ENCODE measurements around the gene MRPL12.

MRPL12 gene

DNA sequence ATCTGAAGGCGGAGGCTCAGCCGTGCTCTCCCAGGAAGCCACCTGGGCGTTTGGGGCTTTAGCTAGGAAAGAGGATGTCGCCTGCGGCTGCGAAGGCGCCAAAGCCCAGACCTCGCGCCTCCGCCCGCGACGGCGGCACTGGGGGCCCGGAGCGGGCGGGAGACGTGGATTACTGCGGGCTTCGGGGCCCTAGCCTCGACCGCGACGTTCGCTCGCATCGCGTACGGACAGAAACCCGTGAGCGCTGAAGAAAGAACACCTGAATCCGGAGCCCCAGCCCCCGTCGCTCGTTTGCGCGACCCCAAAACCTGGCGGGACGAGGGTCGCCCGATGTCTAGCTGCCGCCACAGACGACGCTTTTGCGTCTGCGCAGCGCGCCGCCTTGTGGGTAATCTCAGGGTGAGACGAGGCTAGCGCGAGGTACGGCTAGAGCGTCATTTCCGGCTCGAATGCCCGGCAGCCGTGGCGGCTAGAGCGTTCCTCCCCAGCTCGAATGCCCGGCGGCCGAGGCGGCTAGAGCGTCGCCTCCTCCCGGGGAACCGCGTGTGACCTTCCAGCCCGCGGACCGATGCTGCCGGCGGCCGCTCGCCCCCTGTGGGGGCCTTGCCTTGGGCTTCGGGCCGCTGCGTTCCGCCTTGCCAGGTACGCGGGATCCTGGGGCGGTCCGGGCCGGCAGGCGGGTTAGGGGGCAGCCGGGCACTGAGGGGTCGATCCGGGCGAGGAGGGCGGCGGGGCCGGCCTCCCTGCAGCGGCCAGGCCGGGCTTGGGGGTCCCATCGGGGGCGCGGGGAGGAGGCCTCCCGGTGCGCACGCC, at the start of gene MRPL12:
TSS of gene MRPL12 (plus strand) at position 434 of the 813 bp plus-strand sequence. CDS start at position 569, 135 bp downstream.
- peaks cover 27% of the 10 kb centered on the region for H3K36me3 ChIP-seq (ENCODE audit: insufficient read depth, low read length)

DNA sequence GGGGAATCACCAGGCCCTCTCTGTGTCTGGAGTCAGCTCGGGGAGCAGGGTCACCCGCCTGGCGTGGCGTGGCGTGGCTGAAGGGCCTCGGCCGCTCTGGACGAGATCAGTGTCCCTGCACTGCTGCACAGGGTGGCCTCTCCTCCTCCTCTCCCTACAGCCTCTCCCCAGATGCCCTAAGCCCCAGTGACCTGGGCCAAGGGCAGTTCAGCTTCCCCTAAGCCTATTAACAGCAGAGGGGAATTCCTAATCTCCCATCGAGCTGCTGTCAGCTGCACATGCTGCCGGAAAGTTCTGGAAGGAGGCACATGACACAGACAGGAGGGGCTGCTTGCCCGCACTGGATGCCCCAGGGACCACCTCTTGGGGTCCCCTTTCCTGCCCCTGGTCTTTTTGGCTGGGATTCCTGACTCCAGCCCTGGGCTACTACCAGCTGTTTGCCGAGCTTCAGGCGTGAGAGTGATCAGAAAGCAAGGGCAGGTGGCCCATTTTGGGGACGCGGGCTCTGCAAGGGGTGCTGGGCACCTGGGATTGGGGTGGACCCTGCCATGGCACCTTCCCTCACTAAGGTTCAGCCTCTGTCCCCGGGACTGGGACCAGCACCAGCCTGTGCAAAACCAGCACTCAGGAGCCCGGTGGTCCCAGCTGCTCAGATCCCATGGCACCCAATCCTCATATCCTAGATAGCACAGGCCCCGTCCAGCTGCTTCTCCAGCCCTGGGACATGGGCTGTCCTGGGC, 47.6 kb upstream of the MRPL12 start:
- peaks cover 3 to 31% of the 10 kb centered on the region in 2 donors for H3K27me3 ChIP-seq (ENCODE audit: control insufficient read depth in 1 of 2, insufficient read depth in 2 of 2, low read length in 2 of 2)
- no peak overlapping the region for H3K9ac ChIP-seq (ENCODE audit: low read length)
- H3K4me1 ChIP-seq (ENCODE audit: insufficient read depth, low read length): no peaks in the 10 kb centered on the region
- H3K4me3 ChIP-seq (ENCODE audit: low read depth in 1 of 2, low read length in 2 of 2): no peak overlapping the region
- no peaks in the 10 kb centered on the region for H3K36me3 ChIP-seq (ENCODE audit: insufficient read depth, low read length)
- no peaks in the 10 kb centered on the region for H3K9me3 ChIP-seq (ENCODE audit: low read length)
- no peak overlapping the region for H3K27ac ChIP-seq (ENCODE audit: low read depth, low read length)

More for the DNA sequence above, at the start of gene MRPL12:
- peak within 1 kb of the TSS; percentile 89 for H3K27ac ChIP-seq (ENCODE audit: low read depth, low read length)
- H3K4me1 ChIP-seq (ENCODE audit: insufficient read depth, low read length): peaks cover 22% of the 10 kb centered on the region
- peak within 1 kb of the TSS; percentile 99 for H3K9ac ChIP-seq (ENCODE audit: low read length)
- H3K27me3 ChIP-seq (ENCODE audit: control insufficient read depth in 1 of 2, insufficient read depth in 2 of 2, low read length in 2 of 2): no peaks in the 10 kb centered on the region
- H3K4me3 ChIP-seq (ENCODE audit: low read depth in 1 of 2, low read length in 2 of 2): peak within 1 kb of the TSS; percentile 95 to 99
- no peaks in the 10 kb centered on the region for H3K9me3 ChIP-seq (ENCODE audit: low read length)

DNA sequence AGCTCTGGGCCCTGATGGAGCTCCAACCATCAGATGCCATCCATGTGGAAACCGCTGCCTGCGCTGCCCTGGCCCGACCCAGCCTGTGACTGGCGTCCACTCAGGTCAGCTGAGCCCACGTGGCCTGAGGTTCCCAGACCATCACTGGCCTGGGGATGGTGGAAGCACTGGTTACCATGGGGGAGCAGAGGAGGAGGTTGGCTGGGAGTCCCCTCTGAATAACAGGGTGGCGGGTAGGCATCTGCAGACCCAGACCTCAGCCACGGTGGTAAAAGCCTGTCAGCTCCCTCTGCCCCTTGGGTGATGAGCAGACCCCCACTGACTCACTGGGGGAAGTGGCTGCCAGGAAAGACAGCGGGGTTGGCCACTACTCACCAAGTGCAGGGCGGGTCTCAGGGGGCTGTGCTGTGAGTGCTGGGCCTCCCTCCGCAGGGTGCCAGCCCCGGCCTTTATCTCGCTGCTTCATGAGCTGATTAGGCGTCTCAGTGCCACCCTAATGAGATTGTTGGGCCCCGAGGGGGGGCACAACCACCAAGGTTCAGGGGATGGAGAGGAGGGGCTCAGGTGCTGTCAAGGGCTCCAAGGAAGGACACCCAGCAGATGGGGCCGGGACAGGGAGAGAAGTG, 46.9 kb upstream of the MRPL12 start, which contains the start of gene PDE6G:
TSS of gene PDE6G (minus strand) at position 425 of the 626 bp plus-strand sequence. CDS start 3,237 bp downstream, outside the sequence.
- Histone ChIP-seq H3K9ac (ENCODE audit: low read length) (no peak within 1 kb of the TSS), H3K4me1 (ENCODE audit: insufficient read depth, low read length) (no peaks in the 10 kb centered on the region), H3K4me3 (ENCODE audit: low read depth in 1 of 2, low read length in 2 of 2) (no peak within 1 kb of the TSS), H3K9me3 (ENCODE audit: low read length) (no peaks in the 10 kb centered on the region), H3K36me3 (ENCODE audit: insufficient read depth, low read length) (no peaks in the 10 kb centered on the region), H3K27ac (ENCODE audit: low read depth, low read length) (no peak within 1 kb of the TSS), H3K27me3 (ENCODE audit: control insufficient read depth in 1 of 2, insufficient read depth in 2 of 2, low read length in 2 of 2) (peaks cover 0 to 24% of the 10 kb centered on the region in 2 donors)

DNA sequence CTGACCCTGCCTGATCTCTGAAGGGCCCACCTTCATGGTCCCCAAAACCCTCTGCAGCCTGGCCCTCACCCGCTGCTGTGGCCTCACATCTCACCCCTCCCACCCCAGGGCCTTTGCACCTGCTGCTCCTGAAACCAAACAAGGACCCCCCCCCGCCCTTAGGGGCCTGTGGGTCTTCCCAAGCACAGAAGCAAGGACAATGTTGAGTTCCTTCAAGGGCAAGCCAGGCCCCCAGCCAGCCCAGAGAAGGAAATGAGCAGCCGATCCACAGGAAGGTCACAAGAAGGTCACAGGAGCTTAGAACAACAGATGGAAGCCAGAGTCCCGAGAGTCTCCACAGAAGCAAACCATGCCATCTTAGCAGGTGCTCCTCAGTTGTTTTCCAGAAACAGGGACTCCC, 46.3 kb upstream of the MRPL12 start:
- Histone ChIP-seq H3K4me3 (ENCODE audit: low read depth in 1 of 2, low read length in 2 of 2) (no peak overlapping the region), H3K36me3 (ENCODE audit: insufficient read depth, low read length) (no peaks in the 10 kb centered on the region), H3K9ac (ENCODE audit: low read length) (no peak overlapping the region), H3K27ac (ENCODE audit: low read depth, low read length) (no peak overlapping the region), H3K9me3 (ENCODE audit: low read length) (no peaks in the 10 kb centered on the region), H3K4me1 (ENCODE audit: insufficient read depth, low read length) (no peaks in the 10 kb centered on the region), H3K27me3 (ENCODE audit: control insufficient read depth in 1 of 2, insufficient read depth in 2 of 2, low read length in 2 of 2) (peaks cover 0 to 18% of the 10 kb centered on the region in 2 donors)

DNA sequence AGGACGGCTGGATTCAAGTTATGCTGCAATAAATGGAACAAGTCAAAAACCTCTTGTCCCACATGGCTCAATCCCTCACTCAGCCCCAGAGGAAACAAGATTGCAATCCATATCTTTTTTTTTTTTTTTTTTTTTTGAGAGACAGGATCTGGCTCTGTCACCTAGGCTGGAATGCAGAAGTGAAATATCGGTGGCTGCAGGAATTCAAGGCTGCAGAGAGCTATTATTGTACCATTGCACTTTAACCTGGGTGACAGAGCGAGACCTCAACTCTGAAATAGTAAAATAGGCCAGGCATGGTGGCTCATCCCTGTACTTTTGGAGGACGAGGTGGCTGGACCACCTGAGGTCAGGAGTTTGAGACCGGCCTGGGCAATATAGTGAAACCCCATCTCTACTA, 44.1 kb upstream of the MRPL12 start:
- Histone ChIP-seq H3K36me3 (ENCODE audit: insufficient read depth, low read length) (no peaks in the 10 kb centered on the region), H3K9me3 (ENCODE audit: low read length) (no peaks in the 10 kb centered on the region), H3K4me3 (ENCODE audit: low read depth in 1 of 2, low read length in 2 of 2) (no peak overlapping the region), H3K27ac (ENCODE audit: low read depth, low read length) (no peak overlapping the region), H3K9ac (ENCODE audit: low read length) (no peak overlapping the region), H3K4me1 (ENCODE audit: insufficient read depth, low read length) (no peaks in the 10 kb centered on the region), H3K27me3 (ENCODE audit: control insufficient read depth in 1 of 2, insufficient read depth in 2 of 2, low read length in 2 of 2) (peaks cover 0 to 6% of the 10 kb centered on the region in 2 donors)

DNA sequence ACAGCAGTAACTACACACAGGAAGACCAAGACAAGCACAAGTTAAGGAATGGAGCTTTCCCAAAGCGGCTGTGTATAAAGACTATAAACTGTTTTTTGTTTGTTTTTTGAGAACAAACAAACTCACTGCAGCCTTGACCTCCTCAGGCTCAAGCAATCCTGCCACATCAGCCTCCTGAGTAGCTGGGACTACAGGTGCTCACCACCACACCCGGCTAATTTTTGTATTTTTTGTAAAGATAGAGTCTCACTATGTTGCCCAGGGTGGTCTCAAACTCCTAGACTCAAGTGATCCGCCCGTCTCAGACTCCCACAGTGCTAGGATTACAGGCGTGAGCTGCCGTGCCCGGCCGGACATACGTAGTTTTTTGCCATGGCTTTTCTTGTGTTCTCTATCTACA, 42.7 kb upstream of the MRPL12 start:
- Histone ChIP-seq H3K9me3 (ENCODE audit: low read length) (no peaks in the 10 kb centered on the region), H3K4me3 (ENCODE audit: low read depth in 1 of 2, low read length in 2 of 2) (no peak overlapping the region), H3K27ac (ENCODE audit: low read depth, low read length) (no peak overlapping the region), H3K9ac (ENCODE audit: low read length) (no peak overlapping the region), H3K4me1 (ENCODE audit: insufficient read depth, low read length) (peaks cover 2% of the 10 kb centered on the region), H3K36me3 (ENCODE audit: insufficient read depth, low read length) (no peaks in the 10 kb centered on the region), H3K27me3 (ENCODE audit: control insufficient read depth in 1 of 2, insufficient read depth in 2 of 2, low read length in 2 of 2) (peaks cover 0 to 2% of the 10 kb centered on the region in 2 donors)

DNA sequence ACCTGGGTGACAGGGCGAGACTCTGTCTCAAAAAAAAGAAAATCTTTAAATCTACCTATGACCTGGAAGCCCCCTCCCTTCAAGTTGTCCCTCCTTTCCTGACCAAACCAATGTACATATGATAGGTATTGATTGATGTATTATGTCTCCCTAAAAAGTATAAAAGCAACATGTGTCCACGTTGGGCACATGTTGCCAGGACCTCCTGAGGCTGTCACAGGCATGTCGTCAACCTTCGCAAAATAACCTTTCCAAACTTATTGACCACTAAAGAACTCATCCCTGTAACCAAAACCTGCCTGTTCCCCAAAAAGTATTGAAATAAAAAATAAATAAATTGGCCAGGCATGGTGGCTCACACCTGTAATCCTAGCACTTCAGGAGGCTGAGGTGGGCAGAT, 41.2 kb upstream of the MRPL12 start:
- no peak overlapping the region for H3K9ac ChIP-seq (ENCODE audit: low read length)
- H3K27me3 ChIP-seq (ENCODE audit: control insufficient read depth in 1 of 2, insufficient read depth in 2 of 2, low read length in 2 of 2): no peaks in the 10 kb centered on the region
- H3K36me3 ChIP-seq (ENCODE audit: insufficient read depth, low read length): no peaks in the 10 kb centered on the region
- peaks cover 8% of the 10 kb centered on the region for H3K4me1 ChIP-seq (ENCODE audit: insufficient read depth, low read length)
- H3K9me3 ChIP-seq (ENCODE audit: low read length): no peaks in the 10 kb centered on the region
- H3K27ac ChIP-seq (ENCODE audit: low read depth, low read length): no peak overlapping the region
- no peak overlapping the region for H3K4me3 ChIP-seq (ENCODE audit: low read depth in 1 of 2, low read length in 2 of 2)

DNA sequence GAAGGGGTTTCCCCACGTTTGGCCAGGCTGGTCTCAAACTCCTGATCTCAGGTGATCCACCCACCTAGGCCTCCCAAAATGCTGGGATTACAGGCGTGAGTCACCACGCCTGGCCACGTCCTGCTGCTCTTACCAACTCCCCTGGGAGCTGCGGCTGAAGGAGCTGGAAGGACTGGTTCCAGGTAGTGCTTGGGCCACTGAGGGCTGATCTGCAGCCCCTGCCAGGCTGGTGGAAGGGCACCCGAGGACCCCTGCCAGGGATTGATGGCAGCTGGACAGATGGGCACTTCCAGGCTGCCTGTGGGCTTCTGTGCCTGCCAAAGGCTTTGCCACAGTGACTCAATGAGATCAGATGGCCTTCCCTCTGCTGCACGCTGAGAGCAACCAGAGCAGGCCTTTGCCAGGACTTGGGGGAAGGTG, 39.1 kb upstream of the MRPL12 start:
- Histone ChIP-seq H3K27ac (ENCODE audit: low read depth, low read length) (no peak overlapping the region), H3K36me3 (ENCODE audit: insufficient read depth, low read length) (no peaks in the 10 kb centered on the region), H3K4me1 (ENCODE audit: insufficient read depth, low read length) (peaks cover 22% of the 10 kb centered on the region), H3K9me3 (ENCODE audit: low read length) (no peaks in the 10 kb centered on the region), H3K9ac (ENCODE audit: low read length) (no peak overlapping the region), H3K27me3 (ENCODE audit: control insufficient read depth in 1 of 2, insufficient read depth in 2 of 2, low read length in 2 of 2) (no peaks in the 10 kb centered on the region), H3K4me3 (ENCODE audit: low read depth in 1 of 2, low read length in 2 of 2) (no peak overlapping the region)

DNA sequence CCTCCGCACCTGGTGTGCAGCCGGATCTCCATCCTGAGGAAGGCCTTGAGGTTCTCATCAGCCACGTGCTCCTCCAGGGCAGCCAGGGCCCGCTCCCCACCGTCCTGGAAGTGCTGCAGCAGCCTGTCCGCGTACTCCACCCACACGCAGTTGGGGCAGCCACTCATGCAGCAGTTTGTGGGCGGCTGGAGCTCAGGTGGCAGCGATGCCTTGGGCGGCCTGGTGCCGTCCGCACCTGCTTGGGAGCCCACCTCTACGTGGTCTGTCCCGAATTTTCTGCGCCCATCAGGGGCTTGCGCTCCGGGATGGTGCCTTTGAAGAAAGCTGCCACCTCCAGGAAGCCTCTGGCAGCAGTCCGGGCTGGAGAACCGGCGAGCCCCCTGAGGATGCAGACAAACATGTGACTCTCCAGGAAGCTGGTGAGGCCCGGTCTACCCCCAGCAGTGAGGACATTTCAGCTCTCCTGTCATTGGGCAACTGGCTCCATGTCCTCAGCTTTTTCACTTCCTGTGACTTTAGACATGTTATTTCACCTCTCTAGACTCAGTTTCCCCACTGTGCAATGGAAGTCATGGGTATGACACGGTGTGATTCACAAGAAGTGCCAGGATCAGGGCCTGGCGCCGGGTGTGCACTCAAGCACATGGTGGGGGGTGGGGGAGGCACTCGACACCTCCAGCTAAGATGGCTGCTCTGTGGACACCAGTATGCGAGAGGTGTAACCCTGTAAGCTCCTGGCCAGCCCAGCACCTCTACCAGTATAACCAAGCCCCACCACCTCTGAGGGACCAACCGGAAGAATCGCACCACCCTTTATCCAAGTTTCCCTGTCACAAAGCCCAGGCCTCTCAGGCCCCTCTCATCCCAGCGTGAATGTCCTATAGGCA, 37.7 kb upstream of the MRPL12 start:
- Histone ChIP-seq H3K36me3 (ENCODE audit: insufficient read depth, low read length) (peaks cover 8% of the 10 kb centered on the region), H3K4me3 (ENCODE audit: low read depth in 1 of 2, low read length in 2 of 2) (peak overlapping the region; percentile 79 to 92), H3K27ac (ENCODE audit: low read depth, low read length) (peak overlapping the region; percentile 85), H3K9me3 (ENCODE audit: low read length) (no peaks in the 10 kb centered on the region), H3K9ac (ENCODE audit: low read length) (peak overlapping the region; percentile 95), H3K4me1 (ENCODE audit: insufficient read depth, low read length) (peaks cover 22% of the 10 kb centered on the region), H3K27me3 (ENCODE audit: control insufficient read depth in 1 of 2, insufficient read depth in 2 of 2, low read length in 2 of 2) (no peaks in the 10 kb centered on the region)

DNA sequence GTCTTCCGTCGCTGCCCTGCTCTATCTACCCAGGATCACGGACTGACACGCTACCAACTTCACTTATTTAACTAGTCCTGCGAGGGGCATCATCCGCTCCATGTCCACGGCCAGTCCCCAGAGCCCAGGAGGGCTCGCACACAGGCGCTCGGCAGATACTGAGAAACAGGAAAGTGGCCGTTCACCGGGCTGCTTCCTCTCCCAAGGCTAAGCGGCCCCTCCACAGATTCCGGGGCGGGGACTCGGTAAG, 37.1 kb upstream of the MRPL12 start:
- Histone ChIP-seq H3K9me3 (ENCODE audit: low read length) (no peaks in the 10 kb centered on the region), H3K36me3 (ENCODE audit: insufficient read depth, low read length) (peaks cover 11% of the 10 kb centered on the region), H3K9ac (ENCODE audit: low read length) (peak overlapping the region; percentile 95), H3K27me3 (ENCODE audit: control insufficient read depth in 1 of 2, insufficient read depth in 2 of 2, low read length in 2 of 2) (no peaks in the 10 kb centered on the region), H3K4me1 (ENCODE audit: insufficient read depth, low read length) (peaks cover 22% of the 10 kb centered on the region), H3K4me3 (ENCODE audit: low read depth in 1 of 2, low read length in 2 of 2) (peak overlapping the region; percentile 79 to 92), H3K27ac (ENCODE audit: low read depth, low read length) (peak overlapping the region; percentile 85)

Data from muscle layer of colon (tissue), 2 donors.